IPS-15b (cell line): ENCODE data around the gene USP35.
"Not testable (repeated sequence)": the region's sequence is repeated elsewhere in the genome, so short reads cannot be mapped to it uniquely, and the experiment has no call there.

ENCODE experiments used
- H3K27me3 ChIP-seq: one replicate; pipeline ENCODE4 v1.6.1; 2013; ENCODE audit warnings: low read length; ENCODE audit not compliant: control insufficient read depth, insufficient read depth
- H3K36me3 ChIP-seq: one replicate; pipeline ENCODE4 v1.6.1; 2013; ENCODE audit warnings: low read length; ENCODE audit not compliant: control insufficient read depth, insufficient read depth
- H3K4me1 ChIP-seq: one replicate; pipeline ENCODE4 v1.6.1; 2013; ENCODE audit warnings: mild to moderate bottlenecking, low read length; ENCODE audit not compliant: control insufficient read depth, insufficient read depth
- H3K4me3 ChIP-seq: one replicate; pipeline ENCODE4 v1.5.1; 2013; ENCODE audit warnings: low read depth, low read length
- H3K9ac ChIP-seq: one replicate; pipeline ENCODE4 v1.6.1; 2013; ENCODE audit warnings: low read depth, mild to moderate bottlenecking, low read length
- H3K9me3 ChIP-seq: one replicate; pipeline ENCODE4 v1.6.1; 2013; ENCODE audit warnings: mild to moderate bottlenecking, low read length; ENCODE audit not compliant: control insufficient read depth, insufficient read depth

Gene USP35

DNA sequence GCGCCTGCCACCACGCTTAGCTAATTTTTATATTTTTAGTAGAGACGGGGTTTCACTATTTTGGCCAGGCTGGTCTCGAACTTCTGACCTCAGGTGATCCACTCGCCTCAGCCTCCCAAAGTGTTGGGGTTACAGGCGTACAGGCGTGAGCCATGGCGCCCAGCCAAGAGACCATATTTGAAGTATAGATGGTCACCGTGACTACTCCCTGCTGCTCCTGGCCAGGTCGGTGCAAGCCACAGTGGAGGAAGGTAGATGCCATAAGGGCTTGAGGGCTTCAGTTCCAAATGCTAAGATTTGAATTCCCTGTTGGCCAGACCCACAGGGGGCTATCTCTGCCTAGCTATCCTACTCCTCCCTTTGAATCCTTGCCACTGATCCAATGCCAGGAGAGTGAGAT lies 34.0 kb downstream of the USP35 start:
- H3K4me1 ChIP-seq, H3K9ac ChIP-seq, H3K4me3 ChIP-seq, H3K9me3 ChIP-seq, H3K27me3 ChIP-seq: not testable (repeated sequence)
- H3K36me3 ChIP-seq = peaks cover 13% of the 10 kb centered on the region

DNA sequence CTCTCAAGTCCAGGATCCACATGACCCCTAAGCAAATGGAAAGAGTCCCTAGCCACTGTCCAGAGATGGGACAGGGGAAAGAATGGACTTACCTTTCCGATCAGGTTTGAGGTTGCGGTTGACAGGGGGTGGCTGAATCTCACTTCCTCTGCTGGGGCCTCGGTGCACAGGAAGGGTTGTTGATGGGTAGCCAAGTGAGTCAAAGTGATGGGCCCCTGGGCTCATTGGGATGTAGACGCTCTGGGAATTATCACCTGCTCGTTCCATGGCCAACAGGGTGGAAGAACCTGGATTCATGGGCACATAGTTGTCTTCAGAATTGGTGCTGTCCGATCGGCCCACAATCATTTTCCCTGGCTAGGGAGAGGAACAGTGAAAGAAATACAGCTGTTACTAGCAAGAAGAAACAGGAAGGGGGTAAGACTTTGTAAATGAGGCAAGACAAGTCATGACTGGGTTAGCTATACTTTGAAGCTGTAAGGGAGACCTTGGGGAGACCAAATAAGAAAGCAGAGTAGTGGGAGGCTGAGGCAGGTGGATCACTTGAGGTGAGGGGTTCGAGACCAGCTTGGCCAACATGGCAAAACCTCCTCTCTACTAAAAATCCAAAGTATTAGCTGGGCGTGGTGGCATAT lies 34.7 kb downstream of the USP35 start:
- H3K9ac ChIP-seq = no peak overlapping the region
- no peak overlapping the region for H3K4me3 ChIP-seq
- peaks cover 13% of the 10 kb centered on the region for H3K36me3 ChIP-seq

GRCh38 chr11:78224506-78224905 lies 35.8 kb downstream of the USP35 start:
- Histone ChIP-seq H3K4me3 (no peak overlapping the region), H3K27me3 (no peaks in the 10 kb centered on the region), H3K9ac (no peak overlapping the region), H3K36me3 (peaks cover 13% of the 10 kb centered on the region), H3K9me3 (no peaks in the 10 kb centered on the region), H3K4me1 (no peaks in the 10 kb centered on the region)

More for the DNA sequence above, 34.7 kb downstream of the USP35 start:
- Histone ChIP-seq H3K9me3 (no peaks in the 10 kb centered on the region), H3K27me3 (no peaks in the 10 kb centered on the region), H3K4me1 (no peaks in the 10 kb centered on the region)

DNA sequence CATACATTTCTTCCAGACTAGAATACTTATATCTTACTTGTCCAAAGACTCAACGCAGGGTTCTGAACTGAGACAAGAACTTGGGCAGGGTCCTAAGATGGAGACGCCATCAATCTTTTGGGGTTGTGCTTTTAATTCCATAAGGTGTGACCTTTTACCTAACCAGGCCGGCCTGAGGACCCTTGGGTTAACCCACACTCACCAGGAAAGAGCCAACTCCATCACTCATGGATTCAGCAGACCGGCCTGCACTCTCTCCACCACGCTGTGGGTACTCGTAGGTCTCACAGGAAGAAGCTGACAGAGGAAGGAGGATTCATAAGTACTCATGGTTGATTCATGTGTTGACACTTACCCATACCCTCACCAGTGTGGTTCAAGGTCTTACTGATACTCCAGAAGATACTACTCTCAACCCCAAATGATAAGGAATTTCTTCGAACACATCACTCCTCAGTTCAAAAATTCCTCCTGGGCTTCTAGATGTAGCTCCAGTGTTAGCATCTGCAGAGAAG lies 36.2 kb downstream of the USP35 start:
- peaks cover 13% of the 10 kb centered on the region for H3K36me3 ChIP-seq
- H3K27me3 ChIP-seq = no peaks in the 10 kb centered on the region

GRCh38 chr11:78226684-78227680 lies 38.3 kb downstream of the USP35 start:
- H3K4me3 ChIP-seq = no peak overlapping the region
- no peaks in the 10 kb centered on the region for H3K9me3 ChIP-seq
- H3K4me1 ChIP-seq = no peaks in the 10 kb centered on the region
- H3K9ac ChIP-seq = no peak overlapping the region
- peaks cover 4% of the 10 kb centered on the region for H3K36me3 ChIP-seq
- H3K27me3 ChIP-seq = no peaks in the 10 kb centered on the region

More for the DNA sequence above, 36.2 kb downstream of the USP35 start:
- Histone ChIP-seq H3K9me3 (no peaks in the 10 kb centered on the region), H3K4me1 (no peaks in the 10 kb centered on the region), H3K4me3 (no peak overlapping the region), H3K9ac (no peak overlapping the region)

GRCh38 chr11:78227921-78228320 lies 39.2 kb downstream of the USP35 start:
- Histone ChIP-seq H3K36me3 (peaks cover 4% of the 10 kb centered on the region), H3K4me1 (no peaks in the 10 kb centered on the region)

DNA sequence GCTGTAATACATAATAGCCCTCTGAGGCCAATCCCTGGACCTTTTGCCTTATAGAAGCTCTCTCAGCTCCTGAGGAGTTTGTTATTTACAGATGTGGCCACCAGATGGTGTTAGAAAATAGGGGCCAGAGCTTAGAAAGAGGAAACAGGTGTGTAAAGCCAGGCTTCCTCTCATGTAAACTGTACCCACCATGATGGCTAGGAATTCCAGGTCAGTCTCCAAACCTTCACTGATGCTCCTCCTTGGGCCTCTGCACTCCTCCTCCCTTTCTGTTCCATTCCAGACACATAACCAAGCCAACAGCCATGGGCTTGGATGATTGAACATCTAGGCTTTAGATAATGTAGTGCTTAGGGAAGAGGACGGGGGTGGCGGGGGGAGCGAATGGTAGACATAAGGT lies 39.7 kb downstream of the USP35 start:
- Histone ChIP-seq H3K27me3 (no peaks in the 10 kb centered on the region), H3K4me1 (no peaks in the 10 kb centered on the region), H3K4me3 (no peak overlapping the region), H3K36me3 (no peaks in the 10 kb centered on the region), H3K9me3 (no peaks in the 10 kb centered on the region), H3K9ac (no peak overlapping the region)

More at GRCh38 chr11:78227921-78228320, 39.2 kb downstream of the USP35 start:
- Histone ChIP-seq H3K27me3 (no peaks in the 10 kb centered on the region), H3K9ac (no peak overlapping the region), H3K9me3 (no peaks in the 10 kb centered on the region), H3K4me3 (no peak overlapping the region)

- H3K36me3 ChIP-seq = no peaks in the 10 kb centered on the region
These were observed 40.4 kb downstream of the USP35 start for GRCh38 chr11:78229106-78229505.

GRCh38 chr11:78230161-78230877 lies 41.6 kb downstream of the USP35 start:
- Histone ChIP-seq H3K4me1 (no peaks in the 10 kb centered on the region), H3K9ac (no peak overlapping the region), H3K4me3 (no peak overlapping the region), H3K27me3 (no peaks in the 10 kb centered on the region), H3K36me3 (no peaks in the 10 kb centered on the region), H3K9me3 (no peaks in the 10 kb centered on the region)

More at GRCh38 chr11:78229106-78229505, 40.4 kb downstream of the USP35 start:
- Histone ChIP-seq H3K4me1 (no peaks in the 10 kb centered on the region), H3K9ac (no peak overlapping the region), H3K9me3 (no peaks in the 10 kb centered on the region), H3K4me3 (no peak overlapping the region), H3K27me3 (no peaks in the 10 kb centered on the region)

- no peak overlapping the region for H3K4me3 ChIP-seq
- H3K9me3 ChIP-seq = no peaks in the 10 kb centered on the region
- H3K4me1 ChIP-seq = no peaks in the 10 kb centered on the region
- no peak overlapping the region for H3K9ac ChIP-seq
- no peaks in the 10 kb centered on the region for H3K36me3 ChIP-seq
- no peaks in the 10 kb centered on the region for H3K27me3 ChIP-seq
These were observed 43.3 kb downstream of the USP35 start for GRCh38 chr11:78231962-78232501.

GRCh38 chr11:78233046-78233445 lies 44.3 kb downstream of the USP35 start:
- H3K36me3 ChIP-seq, H3K4me3 ChIP-seq, H3K9ac ChIP-seq, H3K9me3 ChIP-seq, H3K4me1 ChIP-seq, H3K27me3 ChIP-seq: not testable (repeated sequence)
